Muscle of leg (tissue), 16 donors: Measurements from ENCODE around the gene SMTNL2. TPM values are rescaled to one million over a fixed set of nuclear protein-coding genes. Genes with fewer than 3 reads are reported as not detected.

Experiments
- DNase-seq: peaks from one replicate; pipeline ENCODE4 v3.0.0; 2013
- H3K27ac ChIP-seq: one replicate; pipeline ENCODE4 v1.5.1; 2013; ENCODE audit warnings: mild to moderate bottlenecking, low read length, control low read depth
- H3K27me3 ChIP-seq: one replicate; pipeline ENCODE4 v1.6.1; 2013; ENCODE audit warnings: low read length; ENCODE audit not compliant: control insufficient read depth, insufficient read depth
- H3K36me3 ChIP-seq: one replicate; pipeline ENCODE4 v1.6.1; 2013; ENCODE audit warnings: low read length; ENCODE audit not compliant: control insufficient read depth, insufficient read depth
- H3K4me1 ChIP-seq: one replicate; pipeline ENCODE4 v1.6.1; 2013; ENCODE audit warnings: low read length; ENCODE audit not compliant: control insufficient read depth, insufficient read depth
- H3K4me3 ChIP-seq: one replicate; pipeline ENCODE4 v1.5.1; 2013; ENCODE audit warnings: low read length, control low read depth
- H3K9me3 ChIP-seq: replicated peaks from 2 replicates; pipeline ENCODE4 v1.6.1; 2013; ENCODE audit warnings: low read depth, low read length; ENCODE audit not compliant: control insufficient read depth
- WGBS: methylation state at CpG from one replicate; pipeline ENCODE4 v1.1.5; 2013; ENCODE audit warnings: missing lambda C conversion rate; ENCODE audit not compliant: insufficient coverage; 5-methylcytosine and 5-hydroxymethylcytosine counted together
- long read RNA-seq, 11 donors: transcript quantifications; one replicate each; lab custom pipeline, GENCODE V29; 2026
- polyA plus RNA-seq, 8 donors: library from polyadenylated mRNA; unstranded; fragments of 120-200 nt; gene quantifications; one replicate each; pipeline versions ENCODE4 v1.2.1 to v1.2.3, GENCODE V29; 2013; ENCODE audit warnings: inconsistent platforms in 1 of 8, low replicate concordance in 1 of 8; ENCODE audit not compliant: insufficient read length in 8 of 8, insufficient read depth in 1 of 8
- total RNA-seq: library from RNA; stranded (reverse); fragments of 120-200 nt; gene quantifications from one replicate; pipeline ENCODE4 v1.2.4, GENCODE V29; 2013

SMTNL2 gene
- total RNA-seq: 88.9 TPM
- 100 to 1,000 TPM in 5 of 8 donors, 10 to 100 TPM in 3; 67.9 to 157 (median 113) TPM for polyA plus RNA-seq
- long read RNA-seq, donor 1, transcript SMTNL2-202 (8 exons, 2,280 nt): major isoform, 9 of 15 reads
- long read RNA-seq, donor 1, partial matches to known transcripts: 6 of 15 reads
- long read RNA-seq, donor 1, other reads (novel, unspliced or antisense): 0 of 15 reads
- long read RNA-seq, donor 2, partial matches to known transcripts: 0 of 1 reads
- long read RNA-seq, donor 2, other reads (novel, unspliced or antisense): 0 of 1 reads
- long read RNA-seq, donor 3, transcript SMTNL2-202 (8 exons, 2,280 nt): major isoform, 21 of 36 reads
- long read RNA-seq, donor 3, partial matches to known transcripts: 5 of 36 reads
- long read RNA-seq, donor 3, other reads (novel, unspliced or antisense): 6 of 36 reads
- long read RNA-seq, donor 4, transcript SMTNL2-202 (8 exons, 2,280 nt): major isoform, 13 of 15 reads
- long read RNA-seq, donor 4, partial matches to known transcripts: 0 of 15 reads
- long read RNA-seq, donor 4, other reads (novel, unspliced or antisense): 0 of 15 reads
- long read RNA-seq, donor 5, transcript SMTNL2-202 (8 exons, 2,280 nt): major isoform, 13 of 24 reads
- long read RNA-seq, donor 5, partial matches to known transcripts: 0 of 24 reads
- long read RNA-seq, donor 5, other reads (novel, unspliced or antisense): 9 of 24 reads
- long read RNA-seq, donor 6, transcript SMTNL2-202 (8 exons, 2,280 nt): major isoform, 44 of 66 reads
- long read RNA-seq, donor 6, partial matches to known transcripts: 5 of 66 reads
- long read RNA-seq, donor 6, other reads (novel, unspliced or antisense): 13 of 66 reads
- long read RNA-seq, donor 7, transcript SMTNL2-202 (8 exons, 2,280 nt): major isoform, 7 of 29 reads
- long read RNA-seq, donor 7, partial matches to known transcripts: 14 of 29 reads
- long read RNA-seq, donor 7, other reads (novel, unspliced or antisense): 5 of 29 reads
- long read RNA-seq, donor 8, partial matches to known transcripts: 17 of 18 reads
- long read RNA-seq, donor 8, other reads (novel, unspliced or antisense): 0 of 18 reads
- long read RNA-seq, donor 9, transcript SMTNL2-202 (8 exons, 2,280 nt): major isoform, 12 of 13 reads
- long read RNA-seq, donor 9, partial matches to known transcripts: 0 of 13 reads
- long read RNA-seq, donor 9, other reads (novel, unspliced or antisense): 0 of 13 reads
- long read RNA-seq, donor 10, transcript SMTNL2-202 (8 exons, 2,280 nt): major isoform, 13 of 26 reads
- long read RNA-seq, donor 10, partial matches to known transcripts: 0 of 26 reads
- long read RNA-seq, donor 10, other reads (novel, unspliced or antisense): 9 of 26 reads
- long read RNA-seq, donor 11, transcript SMTNL2-202 (8 exons, 2,280 nt): major isoform, 14 of 50 reads
- long read RNA-seq, donor 11, partial matches to known transcripts: 32 of 50 reads
- long read RNA-seq, donor 11, other reads (novel, unspliced or antisense): 0 of 50 reads

- Histone ChIP-seq H3K27me3 (peaks cover 38% of the 10 kb centered on the region), H3K4me1 (peaks cover 47% of the 10 kb centered on the region), H3K9me3 (no peaks in the 10 kb centered on the region), H3K36me3 (no peaks in the 10 kb centered on the region), H3K27ac (peak within 1 kb of the TSS; percentile 91), H3K4me3 (peak within 1 kb of the TSS; percentile 56)
- peak; percentile 76 for DNase-seq
- under 1% methylated on average over 83 of the region's 100 CpGs for WGBS
Measured at GRCh38 chr17:4584101-4584916, at the start of gene SMTNL2. Gene SMTNL2 (plus strand): TSS chr17:4584529. CDS start chr17:4584606, 77 bp downstream.

- H3K27me3 ChIP-seq: peaks cover 9% of the 10 kb centered on the region
- no peaks in the 10 kb centered on the region for H3K9me3 ChIP-seq
- whole genome bisulfite sequencing: 62% methylated on average over 23 of the region's 27 CpGs
- no peak for DNase-seq
- H3K36me3 ChIP-seq: peaks cover 30% of the 10 kb centered on the region
- H3K4me1 ChIP-seq: peaks cover 72% of the 10 kb centered on the region
- H3K27ac ChIP-seq: no peak overlapping the region
- no peak overlapping the region for H3K4me3 ChIP-seq
Measured at GRCh38 chr17:4534928-4535666, 49.2 kb upstream of the SMTNL2 start.

GRCh38 chr17:4535667-4536258 is 48.6 kb upstream of the SMTNL2 start:
- Histone ChIP-seq H3K27me3 (peaks cover 9% of the 10 kb centered on the region), H3K36me3 (peaks cover 36% of the 10 kb centered on the region), H3K9me3 (no peaks in the 10 kb centered on the region), H3K27ac (no peak overlapping the region), H3K4me1 (peaks cover 70% of the 10 kb centered on the region), H3K4me3 (no peak overlapping the region)
- WGBS: 13% methylated on average over 19 of the region's 19 CpGs
- DNase-seq: no peak

GRCh38 chr17:4536259-4536741 is 48.0 kb upstream of the SMTNL2 start:
- H3K9me3 ChIP-seq: no peaks in the 10 kb centered on the region
- H3K27ac ChIP-seq: peak overlapping the region; percentile 59
- no peak for DNase-seq
- peaks cover 8% of the 10 kb centered on the region for H3K27me3 ChIP-seq
- peaks cover 66% of the 10 kb centered on the region for H3K4me1 ChIP-seq
- no peak overlapping the region for H3K4me3 ChIP-seq
- 11% methylated on average over 17 of the region's 19 CpGs for WGBS
- peaks cover 41% of the 10 kb centered on the region for H3K36me3 ChIP-seq

GRCh38 chr17:4536742-4537411 is 47.5 kb upstream of the SMTNL2 start:
- peaks cover 61% of the 10 kb centered on the region for H3K4me1 ChIP-seq
- peaks cover 7% of the 10 kb centered on the region for H3K27me3 ChIP-seq
- peak; percentile 62 for DNase-seq
- no peak overlapping the region for H3K4me3 ChIP-seq
- H3K9me3 ChIP-seq: no peaks in the 10 kb centered on the region
- H3K36me3 ChIP-seq: peaks cover 47% of the 10 kb centered on the region
- WGBS: 15% methylated on average over 5 of the region's 18 CpGs
- H3K27ac ChIP-seq: peak overlapping the region; percentile 59

- Histone ChIP-seq H3K27ac (peak overlapping the region; percentile 59), H3K9me3 (no peaks in the 10 kb centered on the region), H3K4me1 (peaks cover 59% of the 10 kb centered on the region), H3K36me3 (peaks cover 54% of the 10 kb centered on the region), H3K4me3 (no peak overlapping the region), H3K27me3 (peaks cover 7% of the 10 kb centered on the region)
- DNase-seq: no peak
- WGBS: 67% methylated on average over 19 of the region's 19 CpGs
Measured at GRCh38 chr17:4537451-4538235, 46.7 kb upstream of the SMTNL2 start.

- WGBS: 34% methylated on average over 4 of the region's 13 CpGs
- peaks cover 59% of the 10 kb centered on the region for H3K4me1 ChIP-seq
- no peaks in the 10 kb centered on the region for H3K9me3 ChIP-seq
- peaks cover 62% of the 10 kb centered on the region for H3K36me3 ChIP-seq
- H3K27me3 ChIP-seq: peaks cover 7% of the 10 kb centered on the region
- no peak overlapping the region for H3K4me3 ChIP-seq
- no peak for DNase-seq
- no peak overlapping the region for H3K27ac ChIP-seq
Measured at GRCh38 chr17:4538236-4539002, 45.9 kb upstream of the SMTNL2 start.
